Stimulated activated CD4-positive, alpha-beta T cell treated with anti-CD3 and anti-CD28 coated beads, Interleukin-12 subunit alpha, Interleukin-12 subunit beta, amount 100 ng/mL, for 4 hours (primary cell): ENCODE measurements around the gene LATS2.
"Not testable (repeated sequence)": the region's sequence is repeated elsewhere in the genome, so short reads cannot be mapped to it uniquely, and the experiment has no call there.

ENCODE experiments used
- DNase-seq: peaks from one replicate; pipeline ENCODE4 v3.0.0-alpha.2; 2020

The LATS2 gene

GRCh38 chr13:21075011-21075378, 13.6 kb upstream of the LATS2 start:
- DNase-seq: no peak

DNA sequence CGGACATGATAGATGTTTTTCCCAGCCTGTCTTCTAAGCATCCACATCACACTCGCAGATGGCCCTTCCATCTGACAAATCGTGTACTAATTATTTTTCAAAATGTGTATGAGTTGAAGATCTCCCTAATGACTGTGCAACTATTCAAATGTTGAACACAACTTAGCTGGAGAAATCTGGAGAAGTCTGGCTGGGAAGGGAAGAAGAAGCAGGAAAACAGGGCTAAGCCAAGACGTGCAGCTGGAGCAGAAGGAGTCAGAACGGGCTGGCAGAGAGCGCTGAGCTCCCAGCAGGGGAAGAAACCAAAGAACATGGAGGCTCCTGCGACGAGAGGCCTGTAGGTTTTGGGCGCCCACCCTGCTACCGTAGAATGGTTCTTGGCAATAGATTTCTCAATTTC, 13.2 kb upstream of the LATS2 start:
- no peak for DNase-seq

DNA sequence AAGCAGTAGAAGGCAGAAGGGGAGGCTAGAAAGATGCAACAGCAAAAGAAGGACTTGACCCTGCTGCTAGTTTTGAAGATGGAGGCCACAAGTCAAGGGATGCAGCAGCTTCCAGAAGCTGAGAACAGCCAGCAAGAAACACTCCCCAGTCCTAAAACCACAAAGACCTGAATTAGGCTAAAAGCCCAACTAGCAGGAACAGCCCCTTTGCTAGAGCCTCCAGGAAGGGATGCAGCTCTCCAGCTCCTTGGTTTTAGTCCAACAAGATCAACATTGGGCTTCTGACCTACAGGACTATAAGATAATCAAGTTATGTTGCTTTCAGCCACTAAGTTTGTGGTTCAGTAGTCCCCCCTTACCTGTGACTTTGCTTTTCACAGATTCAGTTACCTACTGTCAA, 10.5 kb upstream of the LATS2 start:
- DNase-seq: no peak

GRCh38 chr13:21071015-21071414, 9.6 kb upstream of the LATS2 start:
- DNase-seq: no peak

- no peak for DNase-seq
Observed at GRCh38 chr13:21069561-21070004, 8.2 kb upstream of the LATS2 start.

DNA sequence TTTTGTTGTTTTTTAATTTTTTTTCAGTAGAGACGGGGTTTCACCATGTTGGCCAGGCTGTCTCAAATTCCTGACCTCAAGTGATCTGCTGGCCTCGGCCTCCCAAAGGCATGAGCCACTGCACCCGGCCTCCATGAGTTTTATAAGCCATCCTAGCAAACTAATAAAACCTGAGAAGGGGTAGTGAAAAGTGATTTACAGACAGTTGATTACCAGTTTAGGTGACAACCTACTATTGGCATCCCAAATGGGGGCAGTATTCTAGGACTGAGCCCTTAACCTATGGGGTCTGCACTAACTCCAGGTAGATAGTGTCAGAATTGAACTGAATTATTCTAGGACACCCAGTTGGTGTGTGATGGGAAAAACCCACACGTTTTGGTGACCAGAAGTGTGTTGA, 6.5 kb upstream of the LATS2 start:
- no peak for DNase-seq

DNA sequence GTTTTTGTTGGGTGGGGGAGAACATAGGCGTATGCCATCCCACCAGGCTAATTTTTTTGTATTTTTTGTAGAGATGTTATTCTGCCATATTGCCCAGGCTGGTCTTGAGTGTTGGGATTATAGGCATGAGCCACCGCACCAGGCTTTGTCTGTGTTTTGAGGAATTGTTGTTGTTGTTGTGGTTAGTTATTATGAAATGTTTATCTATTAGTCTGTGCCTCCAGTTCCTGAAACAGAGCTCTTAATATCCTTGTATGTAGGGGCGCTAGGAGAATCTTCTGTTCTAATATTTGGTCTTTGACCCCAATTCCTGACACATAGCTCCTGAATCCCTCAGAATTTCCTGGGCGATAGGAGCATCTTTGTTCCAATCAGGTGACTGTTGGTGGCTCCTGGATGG, 5.6 kb upstream of the LATS2 start:
- no peak for DNase-seq

GRCh38 chr13:21065686-21066085, 4.3 kb upstream of the LATS2 start:
- no peak for DNase-seq

DNA sequence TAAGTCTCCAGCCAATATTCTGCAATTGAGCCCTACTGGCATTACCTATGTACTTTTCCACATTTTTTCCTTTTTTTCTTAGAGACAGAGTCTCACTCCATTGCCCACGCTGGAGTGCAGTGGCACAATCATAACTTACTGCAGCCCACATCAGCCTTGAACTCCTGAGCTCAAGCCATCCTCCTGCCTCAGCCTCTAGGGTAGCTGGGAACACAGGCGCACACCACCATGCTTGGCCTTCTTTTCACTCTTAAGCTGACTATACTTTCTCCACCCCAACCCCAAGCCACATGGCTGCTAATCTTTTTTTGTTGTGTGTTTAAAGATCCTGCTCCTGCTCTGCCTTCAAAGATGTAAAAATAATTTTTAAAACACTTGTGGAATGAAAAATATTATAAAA, 1.6 kb upstream of the LATS2 start:
- DNase-seq: no peak

- DNase-seq: no peak
Observed at GRCh38 chr13:21060338-21061028, 903 bp downstream of the LATS2 start.

DNA sequence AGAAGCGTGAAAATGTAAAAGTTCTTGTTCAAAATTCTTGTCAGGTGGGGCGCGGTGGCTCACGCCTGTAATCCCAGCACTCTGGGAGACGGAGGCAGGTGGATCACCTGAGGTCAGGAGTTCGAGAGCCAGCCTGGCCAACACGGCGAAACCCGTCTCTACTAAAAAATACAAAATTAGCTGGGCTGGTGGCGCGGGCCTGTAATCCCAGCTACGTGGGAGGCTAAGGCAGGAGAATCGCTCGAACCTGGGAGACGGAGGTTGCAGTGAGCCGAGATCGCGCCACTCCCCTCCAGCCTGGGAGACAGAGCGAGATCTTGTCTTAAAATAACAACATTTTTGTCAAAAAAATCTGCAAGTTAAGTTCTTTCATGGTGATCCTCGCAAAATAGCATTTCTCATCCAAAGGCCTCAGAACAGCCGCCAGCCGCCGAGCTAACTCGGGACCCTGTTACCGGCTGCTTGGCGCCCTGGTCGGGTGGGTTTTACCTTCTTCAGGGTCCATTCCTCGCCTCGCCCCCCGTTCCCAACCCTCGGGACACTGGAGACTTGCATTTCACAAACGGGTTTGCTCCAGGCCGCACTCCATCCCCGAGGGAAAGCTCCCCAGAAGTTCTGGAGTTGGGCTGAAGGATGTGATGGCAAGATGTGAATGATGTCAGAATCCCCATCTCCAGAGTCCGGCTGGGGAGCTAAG, 1.6 kb downstream of the LATS2 start:
- no peak for DNase-seq

- no peak for DNase-seq
Observed at GRCh38 chr13:21058361-21058760, 3.0 kb downstream of the LATS2 start.

DNA sequence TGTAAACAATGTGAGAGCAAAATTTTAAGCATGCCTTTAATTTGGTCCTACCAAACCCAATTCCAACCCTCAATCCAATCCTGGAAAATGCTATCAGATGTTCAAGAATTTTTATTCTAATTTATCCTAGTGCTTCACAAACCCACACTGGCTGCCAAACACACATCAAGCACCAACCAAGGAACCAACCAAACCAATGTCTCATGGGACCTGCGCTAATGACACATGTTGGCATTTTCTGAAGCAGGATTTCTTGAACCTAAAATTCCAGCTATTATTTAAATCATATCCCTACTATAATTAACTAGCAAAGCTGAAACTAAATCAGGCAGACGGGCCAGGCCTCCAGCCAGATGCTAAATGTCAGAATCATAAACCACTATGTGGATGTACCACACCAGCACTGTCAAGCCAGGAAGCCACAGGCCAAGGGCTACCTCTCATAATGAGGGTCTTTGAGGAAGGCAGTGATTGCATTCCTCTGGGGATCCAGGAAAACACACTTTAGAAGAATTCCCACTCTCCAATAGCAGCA, 5.8 kb downstream of the LATS2 start:
- DNase-seq: no peak

- DNase-seq: no peak
Observed at GRCh38 chr13:21055016-21055415, 6.4 kb downstream of the LATS2 start.

DNA sequence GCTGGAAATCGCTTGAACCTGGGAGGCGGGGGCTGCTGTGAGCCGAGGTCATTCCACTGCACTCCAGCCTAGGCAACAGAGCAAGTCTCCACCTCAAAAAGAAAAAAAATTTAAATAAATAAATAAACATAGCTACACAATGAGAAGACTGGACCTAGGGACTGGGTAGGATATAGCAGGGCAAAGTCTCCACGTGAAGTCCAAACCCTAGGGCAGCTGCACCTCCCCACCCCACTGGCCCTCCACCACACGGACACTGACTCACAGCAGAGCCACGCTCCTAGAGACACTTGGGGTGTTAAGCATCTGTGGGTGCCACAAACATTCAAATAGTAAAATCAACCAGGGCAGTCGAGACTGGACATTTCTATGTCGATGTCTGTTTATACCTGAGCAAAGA, 7.1 kb downstream of the LATS2 start:
- no peak for DNase-seq

- DNase-seq: no peak
Observed at GRCh38 chr13:21053231-21053630, 8.2 kb downstream of the LATS2 start.

GRCh38 chr13:21051675-21052074, 9.7 kb downstream of the LATS2 start:
- DNase-seq: no peak

DNA sequence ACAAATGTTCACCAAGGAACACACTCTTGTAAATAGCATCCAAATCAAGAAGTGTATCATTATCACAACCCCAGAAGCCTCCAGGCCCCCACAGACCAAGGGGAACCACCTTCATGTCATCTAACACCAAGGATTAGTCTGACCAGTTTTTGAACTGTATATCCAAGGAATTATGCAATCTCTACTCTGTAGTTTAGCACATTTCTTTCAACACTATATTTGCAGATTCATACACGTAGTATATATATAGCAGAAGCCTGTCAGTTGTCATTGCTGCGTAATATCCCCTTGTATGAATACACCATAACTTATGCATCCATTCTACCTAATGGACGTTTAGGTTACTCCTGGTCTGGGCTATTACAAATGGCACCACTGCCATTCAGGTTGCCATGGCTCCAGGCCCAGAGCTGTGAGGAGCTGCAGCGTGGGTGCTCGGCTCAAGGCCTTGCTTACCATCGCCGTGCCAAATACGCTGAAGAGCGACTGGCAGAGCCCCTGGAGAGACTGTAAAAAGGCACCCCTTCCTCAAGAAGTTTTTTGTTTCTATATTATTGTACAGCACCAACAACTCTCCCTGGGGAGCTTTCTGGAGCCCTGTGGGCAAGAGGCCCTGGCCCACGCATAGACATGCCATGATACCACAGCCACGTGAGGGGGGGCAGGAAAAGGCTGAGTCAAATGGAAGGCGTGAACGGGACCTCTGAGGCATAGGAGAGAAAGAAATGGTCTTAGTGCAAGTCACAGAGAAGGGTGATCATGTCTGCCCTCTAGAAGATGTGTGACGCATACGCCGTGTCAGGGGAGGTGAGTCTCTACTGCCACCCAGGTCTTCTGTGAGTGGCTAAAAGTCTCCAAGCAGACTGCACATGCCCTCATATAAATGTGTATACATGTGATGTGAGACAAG, 10.8 kb downstream of the LATS2 start:
- no peak for DNase-seq

- not testable (repeated sequence) for DNase-seq
Observed at GRCh38 chr13:21049731-21050130, 11.7 kb downstream of the LATS2 start.

DNA sequence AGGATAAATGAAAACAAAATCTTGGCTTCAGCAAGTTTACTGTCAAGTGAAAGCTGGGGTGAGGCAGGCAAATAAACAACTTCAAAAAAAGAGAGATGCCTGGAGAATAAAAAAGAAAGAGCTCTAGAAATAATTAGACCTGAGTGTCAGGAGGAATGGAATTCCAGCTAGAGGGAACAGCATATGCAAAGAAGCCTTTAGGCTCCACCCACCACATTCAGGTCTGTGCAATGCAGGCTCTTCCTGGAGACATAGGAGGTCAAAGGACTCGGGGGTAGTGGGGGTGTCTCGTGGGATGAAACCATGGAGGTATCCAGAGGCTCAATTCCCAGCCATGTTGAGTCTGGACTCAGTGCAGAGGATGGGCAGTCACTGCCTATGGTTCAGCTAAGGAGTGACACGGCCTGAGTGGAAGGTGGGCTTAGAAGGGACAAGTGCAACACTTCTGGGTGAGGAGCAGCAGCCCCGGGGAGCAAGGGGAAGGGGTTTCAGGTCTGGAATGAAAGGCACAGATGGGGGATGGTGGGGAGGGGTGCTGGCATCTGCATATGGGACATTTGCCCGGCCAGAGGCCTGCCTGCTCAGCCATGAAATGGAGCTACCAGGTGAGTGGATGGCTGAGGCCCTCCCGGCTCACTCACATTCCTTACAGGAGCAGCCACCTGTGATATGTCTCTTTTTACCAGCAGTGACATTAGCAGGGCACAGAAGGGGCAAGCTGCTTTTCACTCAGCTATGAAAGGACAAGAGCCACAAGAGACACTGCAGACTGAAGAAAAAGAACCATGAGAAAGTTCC, 12.3 kb downstream of the LATS2 start:
- no peak for DNase-seq

DNA sequence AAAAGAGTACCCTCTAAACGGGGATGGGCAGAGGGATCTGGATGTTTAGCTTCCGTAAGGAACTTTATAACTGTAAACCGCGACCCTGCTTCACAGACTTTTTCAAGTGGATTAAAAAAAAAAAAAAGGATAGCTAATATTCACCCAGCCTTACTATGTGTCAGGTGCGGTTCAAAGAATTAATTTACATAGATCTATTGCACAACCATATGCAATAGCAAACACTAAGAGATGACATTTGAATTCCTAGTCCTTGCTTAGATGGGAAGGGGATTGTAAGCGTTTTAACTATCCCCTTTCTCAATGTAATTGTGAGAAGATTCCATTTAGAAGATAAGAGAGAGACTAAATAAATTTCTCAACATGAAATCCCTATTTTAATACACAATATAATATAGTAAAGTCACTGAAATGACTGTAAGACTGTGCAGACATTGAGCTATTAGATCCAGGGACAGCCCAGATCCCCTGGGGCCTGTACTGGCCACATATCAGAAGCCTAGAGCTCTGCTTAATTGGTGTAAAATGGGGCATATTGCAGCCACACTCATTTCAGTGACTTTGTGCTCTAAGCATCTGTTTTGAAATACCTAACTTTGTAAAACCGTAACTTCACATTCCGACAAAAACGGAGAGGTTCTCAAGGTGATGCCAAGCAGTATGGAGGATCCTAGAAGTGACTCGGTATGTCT, 13.6 kb downstream of the LATS2 start:
- no peak for DNase-seq

DNA sequence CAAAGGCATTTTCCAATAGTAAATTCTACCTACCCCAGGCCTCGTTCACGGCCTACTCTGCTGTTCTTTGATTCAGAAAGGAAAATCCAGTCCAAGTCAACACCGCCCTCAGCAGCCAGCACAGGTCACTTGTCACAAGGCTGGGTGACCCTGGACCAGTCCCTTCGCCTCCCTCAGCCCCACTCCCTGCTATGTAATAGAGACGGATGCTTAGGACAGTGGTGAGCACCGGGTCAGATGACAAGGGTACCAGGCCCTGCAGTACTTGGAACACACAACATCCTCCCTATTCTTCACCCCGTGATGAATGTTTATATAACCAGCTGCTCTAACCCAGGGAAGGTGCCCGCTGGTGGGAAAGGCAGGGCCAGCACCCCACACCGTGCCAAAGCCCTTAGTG, 14.3 kb downstream of the LATS2 start:
- DNase-seq: no peak
